Esophagus (tissue), 2 donors: ENCODE data around the gene STARD4. TPM values are rescaled to one million over a fixed set of nuclear protein-coding genes. Genes with fewer than 3 reads are reported as not detected.

Source experiments
- H3K27ac ChIP-seq, 2 donors: one replicate each; pipeline ENCODE4 v1.5.1; 2013; ENCODE audit warnings: low read depth in 2 of 2, mild to moderate bottlenecking in 2 of 2, inconsistent platforms in 1 of 2, low read length in 1 of 2, moderate library complexity in 1 of 2
- H3K27me3 ChIP-seq, 2 donors: one replicate each; pipeline ENCODE4 v1.6.1; 2013; ENCODE audit warnings: low read length in 2 of 2, control low read depth in 1 of 2, mild to moderate bottlenecking in 1 of 2; ENCODE audit not compliant: insufficient read depth in 2 of 2, control insufficient read depth in 1 of 2
- H3K36me3 ChIP-seq, 2 donors: one replicate each; pipeline ENCODE4 v1.6.1; 2013; ENCODE audit warnings: low read length in 1 of 2; ENCODE audit not compliant: control insufficient read depth in 2 of 2, insufficient read depth in 2 of 2
- H3K4me1 ChIP-seq, 2 donors: one replicate each; pipeline ENCODE4 v1.6.1; 2013; ENCODE audit warnings: low read length in 1 of 2; ENCODE audit not compliant: control insufficient read depth in 2 of 2, insufficient read depth in 2 of 2
- H3K4me3 ChIP-seq, 2 donors: one replicate each; pipeline ENCODE4 v1.5.1; 2013; ENCODE audit warnings: low read length in 2 of 2, mild to moderate bottlenecking in 2 of 2, low read depth in 1 of 2, moderate library complexity in 1 of 2
- H3K9me3 ChIP-seq, 2 donors: one replicate each; pipeline ENCODE4 v1.6.1; 2013; ENCODE audit warnings: mild to moderate bottlenecking in 2 of 2, low read depth in 1 of 2, low read length in 1 of 2, moderate library complexity in 1 of 2; ENCODE audit not compliant: control insufficient read depth in 2 of 2, insufficient read depth in 1 of 2
- WGBS, 2 donors: extraction: QIAGEN DNeasy Blood & Tissue Kit; methylation state at CpG; one replicate each; pipeline ENCODE4 v1.1.7; 2013; 5-methylcytosine and 5-hydroxymethylcytosine counted together
- polyA plus RNA-seq, 2 donors: library from polyadenylated mRNA; stranded (reverse); fragments of 200-250 nt; gene quantifications; one replicate each; pipeline ENCODE4 v1.2.3, GENCODE V29; 2013
- donor health status: healthy with polysubstance abuse.
- donor health status: Bipolar disorder and iron deficiency.

STARD4 gene
- polyA plus RNA-seq, 2 donors, result 5.3 to 5.9 TPM

- 54 to 59% methylated on average over 5 of the region's 5 CpGs for WGBS, 2 donors
Measured at GRCh38 chr5:111532886-111533582, 20.7 kb upstream of the STARD4 start.

GRCh38 chr5:111530298-111530740 is 18.0 kb upstream of the STARD4 start:
- 52% methylated on average over 10 of the region's 10 CpGs for WGBS, 2 donors
- Histone ChIP-seq H3K4me3 (no peak overlapping the region), H3K36me3 (no peaks in the 10 kb centered on the region), H3K27me3 (no peaks in the 10 kb centered on the region), H3K4me1 (no peaks in the 10 kb centered on the region), H3K9me3 (no peaks in the 10 kb centered on the region), H3K27ac (no peak overlapping the region)

More at GRCh38 chr5:111532886-111533582, 20.7 kb upstream of the STARD4 start:
- Histone ChIP-seq H3K27ac (no peak overlapping the region), H3K4me3 (no peak overlapping the region), H3K9me3 (no peaks in the 10 kb centered on the region), H3K27me3 (no peaks in the 10 kb centered on the region), H3K4me1 (no peaks in the 10 kb centered on the region), H3K36me3 (no peaks in the 10 kb centered on the region)

GRCh38 chr5:111528056-111528455 is 15.7 kb upstream of the STARD4 start:
- Histone ChIP-seq H3K27ac (no peak overlapping the region), H3K36me3 (no peaks in the 10 kb centered on the region), H3K4me1 (no peaks in the 10 kb centered on the region), H3K4me3 (no peak overlapping the region), H3K27me3 (no peaks in the 10 kb centered on the region), H3K9me3 (no peaks in the 10 kb centered on the region)
- WGBS, 2 donors, result 93 to 95% methylated on average over 3 of the region's 3 CpGs

- Histone ChIP-seq H3K27ac (no peak overlapping the region), H3K36me3 (no peaks in the 10 kb centered on the region), H3K27me3 (no peaks in the 10 kb centered on the region), H3K9me3 (no peaks in the 10 kb centered on the region), H3K4me1 (no peaks in the 10 kb centered on the region), H3K4me3 (no peak overlapping the region)
- 68 to 74% methylated on average over 3 of the region's 3 CpGs for WGBS, 2 donors
Measured at GRCh38 chr5:111520908-111521307, 8.6 kb upstream of the STARD4 start.

GRCh38 chr5:111518777-111519176 is 6.4 kb upstream of the STARD4 start:
- H3K4me3 ChIP-seq, result no peak overlapping the region
- 91 to 94% methylated on average over 2 of the region's 2 CpGs for WGBS, 2 donors

GRCh38 chr5:111517853-111518501 is 5.6 kb upstream of the STARD4 start:
- Histone ChIP-seq H3K27ac (no peak overlapping the region), H3K36me3 (no peaks in the 10 kb centered on the region), H3K4me3 (no peak overlapping the region), H3K9me3 (no peaks in the 10 kb centered on the region), H3K4me1 (no peaks in the 10 kb centered on the region), H3K27me3 (no peaks in the 10 kb centered on the region)
- 82 to 91% methylated on average over 5 of the region's 5 CpGs for WGBS, 2 donors

More at GRCh38 chr5:111518777-111519176, 6.4 kb upstream of the STARD4 start:
- no peaks in the 10 kb centered on the region for H3K9me3 ChIP-seq
- H3K4me1 ChIP-seq, result no peaks in the 10 kb centered on the region
- no peaks in the 10 kb centered on the region for H3K36me3 ChIP-seq
- no peak overlapping the region for H3K27ac ChIP-seq
- H3K27me3 ChIP-seq, result no peaks in the 10 kb centered on the region

- H3K9me3 ChIP-seq, result no peaks in the 10 kb centered on the region
- no peaks in the 10 kb centered on the region for H3K4me1 ChIP-seq
- H3K4me3 ChIP-seq, result no peak overlapping the region
- H3K36me3 ChIP-seq, result no peaks in the 10 kb centered on the region
- H3K27ac ChIP-seq, result no peak overlapping the region
- WGBS, 2 donors, result 79 to 97% methylated on average over 3 of the region's 3 CpGs
- no peaks in the 10 kb centered on the region for H3K27me3 ChIP-seq
Measured at GRCh38 chr5:111514087-111514486, 1.8 kb upstream of the STARD4 start.

- peak overlapping the region; percentile 69 to 86 for H3K4me3 ChIP-seq
- no peaks in the 10 kb centered on the region for H3K36me3 ChIP-seq
- H3K27me3 ChIP-seq, result no peaks in the 10 kb centered on the region
- H3K27ac ChIP-seq, result peak overlapping the region; percentile 75 to 84
- H3K4me1 ChIP-seq, result no peaks in the 10 kb centered on the region
- WGBS, 2 donors, result 21 to 27% methylated on average over 6 of the region's 6 CpGs
- no peaks in the 10 kb centered on the region for H3K9me3 ChIP-seq
Measured at GRCh38 chr5:111513131-111513520, 791 bp upstream of the STARD4 start.

- Histone ChIP-seq H3K4me1 (no peaks in the 10 kb centered on the region), H3K27me3 (no peaks in the 10 kb centered on the region), H3K36me3 (no peaks in the 10 kb centered on the region), H3K4me3 (peak overlapping the region; percentile 69 to 86), H3K27ac (peak overlapping the region; percentile 84 to 90), H3K9me3 (no peaks in the 10 kb centered on the region)
- 0% methylated on average over 32 of the region's 32 CpGs for WGBS, 2 donors
Measured at GRCh38 chr5:111511831-111512374, 432 bp downstream of the STARD4 start.
